Measurements from ENCODE around the gene ESRRA. TPM values are rescaled to one million over a fixed set of nuclear protein-coding genes. Genes with fewer than 3 reads are reported as not detected.

Gene ESRRA
- total and polyA plus RNA-seq, 9 of the 15 experiments (the other 6 are each of a cell fraction or from before 2014, with no cell fraction given): 0.27 to 89.7 (median 23.7) TPM

GRCh38 chr11:64284962-64285884 is 20.1 kb upstream of the ESRRA start, which contains the start of gene GPR137 (continued):
- peak; percentile 76 for TF ChIP-seq VEZF1 (CRISPR knock-in tag; IDR thresholded peaks at IDR 0.05)
- TF ChIP-seq MBD1 (CRISPR knock-in tag; IDR thresholded peaks at IDR 0.05): no peak
- TF ChIP-seq THAP12 (CRISPR knock-in tag; IDR thresholded peaks at IDR 0.05): peak; percentile 42; the same call in 1 of the 2 replicates
- peak in 1 of 2 experiments; percentile 45; a peak in 1 of 4 replicates for TF ChIP-seq MNT (conservative IDR thresholded peaks at IDR 0.05)
- no peak for TF ChIP-seq EP300 (IDR thresholded peaks at IDR 0.05; ENCODE audit: low read length)
- no peak for TF ChIP-seq THRA (IDR thresholded peaks at IDR 0.05)
- peak; percentile 98 for TF ChIP-seq ELF1 (tag; IDR thresholded peaks at IDR 0.05)
- TF ChIP-seq NKRF (IDR thresholded peaks at IDR 0.05; ENCODE audit: borderline replicate concordance): no peak
- no peak for TF ChIP-seq CTCF (IDR thresholded peaks at IDR 0.05 in 2 of 3, conservative IDR thresholded peaks at IDR 0.05 in 1 of 3; ENCODE audit: insufficient read depth in 2 of 3, low read depth in 1 of 3, low read length in 3 of 3)
- 0 out of 2 replicates have a peak, but pooled peaks have one; percentile 20 for TF ChIP-seq CAMTA2 (CRISPR knock-in tag; conservative IDR thresholded peaks at IDR 0.05)
